HepG2 (cell line): Measurements from ENCODE around the gene TLE7. TPM values are rescaled to one million over a fixed set of nuclear protein-coding genes. Genes with fewer than 3 reads are reported as not detected.

Experiments used
- ARNT2 ChIP-seq: sonication (generic); formaldehyde crosslinking; IDR thresholded peaks from 2 replicates; pipeline ENCODE4 v1.8.0; 2022; ENCODE audit warnings: mild to moderate bottlenecking, low read depth, missing genetic modification reagents, moderate library complexity
- ATRX ChIP-seq: sonication (generic); formaldehyde crosslinking; IDR thresholded peaks from 2 replicates; pipeline ENCODE4 v1.4.0; 2020; ENCODE audit warnings: missing genetic modification reagents, borderline replicate concordance
- DMTF1 ChIP-seq: sonication (generic); formaldehyde crosslinking; IDR thresholded peaks from 2 replicates; pipeline ENCODE4 v1.4.0; 2020; ENCODE audit warnings: mild to moderate bottlenecking, missing genetic modification reagents
- ELF4 ChIP-seq: sonication (generic); formaldehyde crosslinking; IDR thresholded peaks from 2 replicates; pipeline ENCODE4 v1.5.0; 2020; ENCODE audit warnings: missing genetic modification reagents, mild to moderate bottlenecking, moderate library complexity, borderline replicate concordance
- HOXA3 ChIP-seq: sonication (generic); formaldehyde crosslinking; IDR thresholded peaks from 2 replicates; pipeline ENCODE4 v1.5.0; 2020; ENCODE audit warnings: missing genetic modification reagents
- KDM5B ChIP-seq: sonication (generic); formaldehyde crosslinking; IDR thresholded peaks from 2 replicates; pipeline ENCODE4 v1.4.0; 2020; ENCODE audit warnings: missing genetic modification reagents, mild to moderate bottlenecking, borderline replicate concordance
- KMT2B ChIP-seq: IDR thresholded peaks from 2 replicates; pipeline ENCODE4 v1.6.1; 2016; ENCODE audit warnings: missing genetic modification reagents, missing compliant biosample characterization
- PCBP2 ChIP-seq: fragments of 200-400 bp; formaldehyde crosslinking; optimal IDR thresholded peaks from 2 replicates; pipeline ENCODE3; 2018; ENCODE audit warnings: low read length, low read depth; ENCODE audit not compliant: poor library complexity, severe bottlenecking
- PRMT3 ChIP-seq: sonication (generic); formaldehyde crosslinking; IDR thresholded peaks from 2 replicates; pipeline ENCODE4 v1.8.1; 2022; ENCODE audit warnings: low read depth, mild to moderate bottlenecking, moderate library complexity, missing genetic modification reagents, borderline replicate concordance
- RARG ChIP-seq: sonication (generic); formaldehyde crosslinking; IDR thresholded peaks from 2 replicates; pipeline ENCODE4 v1.4.0; 2020; ENCODE audit warnings: low read depth, mild to moderate bottlenecking, missing genetic modification reagents
- RERE ChIP-seq: IDR thresholded peaks from 2 replicates; pipeline ENCODE4 v1.6.1; 2016; ENCODE audit warnings: low read depth, missing genetic modification reagents, missing compliant biosample characterization
- SRSF4 ChIP-seq: fragments of 200-400 bp; formaldehyde crosslinking; IDR thresholded peaks from one replicate; pipeline ENCODE4 v1.6.1; 2018; ENCODE audit warnings: mild to moderate bottlenecking, low read depth, low read length, moderate library complexity; ENCODE audit not compliant: poor library complexity, severe bottlenecking
- TOE1 ChIP-seq: sonication (generic); formaldehyde crosslinking; IDR thresholded peaks from 2 replicates; pipeline ENCODE4 v1.4.0; 2020; ENCODE audit warnings: mild to moderate bottlenecking, missing genetic modification reagents
- ZNF350 ChIP-seq: sonication (generic); formaldehyde crosslinking; IDR thresholded peaks from 2 replicates; pipeline ENCODE4 v1.4.0; 2020; ENCODE audit warnings: mild to moderate bottlenecking, low read depth, missing genetic modification reagents, borderline replicate concordance
- ZNF547 ChIP-seq: sonication (generic); formaldehyde crosslinking; IDR thresholded peaks from 2 replicates; pipeline ENCODE4 v1.5.1; 2020; ENCODE audit warnings: mild to moderate bottlenecking, missing genetic modification reagents
- ZNF615 ChIP-seq: sonication (generic); formaldehyde crosslinking; IDR thresholded peaks from 2 replicates; pipeline ENCODE4 v1.5.0; 2020; ENCODE audit warnings: mild to moderate bottlenecking, missing genetic modification reagents, borderline replicate concordance
- ZNF670 ChIP-seq: sonication (generic); formaldehyde crosslinking; IDR thresholded peaks from 2 replicates; pipeline ENCODE4 v1.8.0; 2022; ENCODE audit warnings: mild to moderate bottlenecking, missing genetic modification reagents, borderline replicate concordance
- polyA plus RNA-seq, 8 experiments: library from polyadenylated mRNA; depleted of rRNA in 3 of 8; stranded (reverse) in 7 of 8; unstranded in 1 of 8; fragments of >200 nt; fragmentation: Illumina TruSeq in 4 of 8; extraction: Trizol in 4 of 8; gene quantifications; 2 replicates each; pipeline versions ENCODE4 v1.2.1 to v1.2.3, GENCODE V29; 2011 to 2016; ENCODE audit warnings: low read depth in 4 of 8, missing spikeins in 1 of 8, mixed read lengths in 1 of 8; ENCODE audit not compliant: insufficient read depth in 1 of 8
- total RNA-seq, 5 experiments: library from RNA; depleted of rRNA; stranded (reverse); fragments of >200 nt; fragmentation: Illumina TruSeq; extraction: Trizol; gene quantifications; 2 replicates each; pipeline ENCODE4 v1.2.3, GENCODE V29; 2016; ENCODE audit warnings: low read depth in 1 of 5

The TLE7 gene
- total and polyA plus RNA-seq, 2 of the 13 experiments (the other 11 are each of a cell fraction or from before 2014, with no cell fraction given) = not detected

- TF ChIP-seq DMTF1 (no peak), RARG (CRISPR knock-in tag) (no peak), RERE (0 out of 2 replicates have a peak, but pooled peaks have one; percentile 54), ARNT2 (CRISPR knock-in tag) (peak; percentile 83), HOXA3 (CRISPR knock-in tag) (peak; percentile 98), TOE1 (CRISPR knock-in tag) (peak; percentile 80; the same call in 1 of the 2 replicates), PRMT3 (CRISPR knock-in tag) (peak; percentile 43; the same call in 1 of the 2 replicates), ZNF615 (no peak), SRSF4 (no peak), KMT2B (CRISPR knock-in tag) (peak; percentile 98), PCBP2 (no peak), ZNF670 (CRISPR knock-in tag) (no peak), ATRX (CRISPR knock-in tag) (no peak), ZNF350 (CRISPR knock-in tag) (peak; percentile 79), ELF4 (CRISPR knock-in tag) (peak; percentile 79; the same call in 1 of the 2 replicates), ZNF547 (CRISPR knock-in tag) (peak; percentile 84; the same call in 1 of the 2 replicates), KDM5B (CRISPR knock-in tag) (peak; percentile 72; the same call in 1 of the 2 replicates)
These were observed 42.4 kb upstream of the TLE7 start (continued) for GRCh38 chr16:71484006-71484893.
